Neural crest cell (in vitro differentiated cells): ENCODE measurements around the gene PPP3CB. TPM values are rescaled to one million over a fixed set of nuclear protein-coding genes. Genes with fewer than 3 reads are reported as not detected.

Source experiments
- DNase-seq: peaks from one replicate; pipeline ENCODE4 v3.0.0; 2021; ENCODE audit warnings: low read depth, mixed read lengths, low spot score
- H3K27ac Mint-ChIP-seq: one replicate; pipeline ENCODE4 v1.8.0; 2021; ENCODE audit warnings: mild to moderate bottlenecking, mixed read lengths; ENCODE audit not compliant: unreplicated experiment
- H3K27me3 Mint-ChIP-seq: 2 replicates; pipeline ENCODE4 v1.8.0; 2021; ENCODE audit warnings: low read depth, mild to moderate bottlenecking, mixed read lengths
- H3K36me3 Mint-ChIP-seq: 2 replicates; pipeline ENCODE4 v1.8.0; 2021; ENCODE audit warnings: low read depth, mild to moderate bottlenecking, mixed read lengths
- H3K4me1 Mint-ChIP-seq: 2 replicates; pipeline ENCODE4 v1.8.0; 2021; ENCODE audit warnings: mixed read lengths
- H3K4me3 Mint-ChIP-seq: one replicate; pipeline ENCODE4 v1.8.0; 2021; ENCODE audit warnings: mild to moderate bottlenecking, mixed read lengths
- H3K9me3 Mint-ChIP-seq: 2 replicates; pipeline ENCODE4 v1.8.0; 2021; ENCODE audit warnings: mixed read lengths
- CTCF ChIP-seq: fragments of 200-600 bp; sonication (generic); conservative IDR thresholded peaks from 2 replicates; pipeline ENCODE4 v1.5.0; 2021; ENCODE audit warnings: antibody characterized with exemption, mild to moderate bottlenecking
- total RNA-seq: library from RNA; stranded (reverse); gene quantifications from 2 replicates; pipeline ENCODE4 v1.2.1, GENCODE V29; 2021

PPP3CB gene
- total RNA-seq, 1 donor from 2014 or later: 45.6 TPM

GRCh38 chr10:73465978-73466726 lies 29.7 kb downstream of the PPP3CB start:
- Mint-ChIP-seq H3K9me3 (no peaks in the 10 kb centered on the region), H3K27ac (no peak overlapping the region), H3K27me3 (no peaks in the 10 kb centered on the region), H3K4me3 (no peak overlapping the region), H3K4me1 (peaks cover 14% of the 10 kb centered on the region), H3K36me3 (peaks cover 17% of the 10 kb centered on the region)
- DNase-seq: no peak
- TF ChIP-seq CTCF: no peak

GRCh38 chr10:73460897-73461296 lies 34.9 kb downstream of the PPP3CB start:
- Mint-ChIP-seq H3K27ac (no peak overlapping the region), H3K9me3 (no peaks in the 10 kb centered on the region), H3K36me3 (peaks cover 9% of the 10 kb centered on the region), H3K4me3 (no peak overlapping the region), H3K27me3 (no peaks in the 10 kb centered on the region), H3K4me1 (no peaks in the 10 kb centered on the region)
- DNase-seq: no peak
- TF ChIP-seq CTCF: no peak

GRCh38 chr10:73459683-73460314 lies 36.0 kb downstream of the PPP3CB start:
- no peak overlapping the region for H3K27ac Mint-ChIP-seq
- TF ChIP-seq CTCF: no peak
- no peaks in the 10 kb centered on the region for H3K9me3 Mint-ChIP-seq
- no peak for DNase-seq
- no peak overlapping the region for H3K4me3 Mint-ChIP-seq
- peaks cover 9% of the 10 kb centered on the region for H3K36me3 Mint-ChIP-seq
- no peaks in the 10 kb centered on the region for H3K4me1 Mint-ChIP-seq
- H3K27me3 Mint-ChIP-seq: no peaks in the 10 kb centered on the region

GRCh38 chr10:73456187-73456890 lies 39.5 kb downstream of the PPP3CB start:
- Mint-ChIP-seq H3K36me3 (peaks cover 2% of the 10 kb centered on the region), H3K9me3 (no peaks in the 10 kb centered on the region), H3K4me3 (no peak overlapping the region), H3K27ac (no peak overlapping the region), H3K4me1 (no peaks in the 10 kb centered on the region), H3K27me3 (no peaks in the 10 kb centered on the region)
- no peak for TF ChIP-seq CTCF
- DNase-seq: no peak

GRCh38 chr10:73449113-73449512 lies 46.7 kb downstream of the PPP3CB start:
- H3K4me3 Mint-ChIP-seq: no peak overlapping the region
- H3K36me3 Mint-ChIP-seq: no peaks in the 10 kb centered on the region
- no peaks in the 10 kb centered on the region for H3K27me3 Mint-ChIP-seq
- DNase-seq: no peak
- H3K4me1 Mint-ChIP-seq: no peaks in the 10 kb centered on the region
- no peak for TF ChIP-seq CTCF
- H3K9me3 Mint-ChIP-seq: no peaks in the 10 kb centered on the region
- H3K27ac Mint-ChIP-seq: no peak overlapping the region
